Endodermal cell (in vitro differentiated cells): ENCODE results near the gene ZNF407. TPM values are rescaled to one million over a fixed set of nuclear protein-coding genes. Genes with fewer than 3 reads are reported as not detected.
A peak's percentile ranks its signal among the peaks of the same experiment; 100 is the strongest.

Experiments
- DNase-seq: peaks from one replicate; pipeline ENCODE4 v3.0.0-alpha.2; 2017
- H3K27ac ChIP-seq: 2 replicates; pipeline ENCODE4 v1.5.1; 2013; ENCODE audit warnings: mild to moderate bottlenecking, low read depth, low read length, moderate library complexity
- H3K27me3 ChIP-seq: 2 replicates; pipeline ENCODE4 v1.6.1; 2013; ENCODE audit warnings: mild to moderate bottlenecking, low read length, moderate library complexity; ENCODE audit not compliant: insufficient read depth, control insufficient read depth, poor library complexity, severe bottlenecking
- H3K36me3 ChIP-seq: 2 replicates; pipeline ENCODE4 v1.7.0; 2013; ENCODE audit warnings: mild to moderate bottlenecking, low read length, moderate library complexity; ENCODE audit not compliant: control insufficient read depth, insufficient read depth
- H3K4me1 ChIP-seq: one replicate; pipeline ENCODE4 v1.7.0; 2013; ENCODE audit warnings: low read length; ENCODE audit not compliant: control insufficient read depth, insufficient read depth
- H3K4me3 ChIP-seq: 2 replicates; pipeline ENCODE4 v1.5.1; 2013; ENCODE audit warnings: mild to moderate bottlenecking, low read length, moderate library complexity
- H3K9ac ChIP-seq: 2 replicates; pipeline ENCODE4 v1.6.1; 2013; ENCODE audit warnings: mild to moderate bottlenecking, low read length, moderate library complexity; ENCODE audit not compliant: poor library complexity, severe bottlenecking; ENCODE audit errors: extremely low read depth
- H3K9me3 ChIP-seq: 2 replicates; pipeline ENCODE4 v1.6.1; 2013; ENCODE audit warnings: mild to moderate bottlenecking, low read length, moderate library complexity; ENCODE audit not compliant: control insufficient read depth
- H3K27ac Mint-ChIP-seq: 2 replicates; pipeline ENCODE4 v1.8.0; 2020; ENCODE audit warnings: mixed read lengths
- H3K27me3 Mint-ChIP-seq: 2 replicates; pipeline ENCODE4 v1.8.0; 2021; ENCODE audit warnings: mild to moderate bottlenecking, mixed read lengths; ENCODE audit not compliant: insufficient read depth
- H3K36me3 Mint-ChIP-seq: 2 replicates; pipeline ENCODE4 v1.8.0; 2020; ENCODE audit warnings: low read depth, mixed read lengths
- H3K4me1 Mint-ChIP-seq: 2 replicates; pipeline ENCODE4 v1.8.0; 2020; ENCODE audit warnings: mixed read lengths
- H3K4me3 Mint-ChIP-seq: 2 replicates; pipeline ENCODE4 v1.8.0; 2020; ENCODE audit warnings: mild to moderate bottlenecking, moderate library complexity, mixed read lengths
- H3K9me3 Mint-ChIP-seq: 2 replicates; pipeline ENCODE4 v1.8.0; 2020; ENCODE audit warnings: mild to moderate bottlenecking, mixed read lengths
- CTCF ChIP-seq: fragments of 200-600 bp; sonication (generic); conservative IDR thresholded peaks from 2 replicates; pipeline ENCODE4 v1.5.0; 2021; ENCODE audit warnings: antibody characterized with exemption, mild to moderate bottlenecking
- WGBS, 2 experiments: methylation state at CpG; one replicate each; pipeline versions ENCODE4 v1.1.5 to v1.1.7; 2013; ENCODE audit warnings: missing lambda C conversion rate in 2 of 2, mixed read lengths in 1 of 2; ENCODE audit not compliant: insufficient coverage in 1 of 2, insufficient read length in 1 of 2; 5-methylcytosine and 5-hydroxymethylcytosine counted together
- total RNA-seq, 2 donors: library from RNA; stranded (reverse); fragmentation: NEBNext Ultra II Directional in 1 of 2; extraction: Animal tissue kit (Norgen Biotek cat#: 25700) in 1 of 2; gene quantifications; 2 replicates in 1 of 2; 3 replicates in 1 of 2; pipeline ENCODE4 v1.2.1, GENCODE V29; 2021

The ZNF407 gene
- total RNA-seq, 2 donors from 2014 or later: 7.6 to 13.1 TPM

DNA sequence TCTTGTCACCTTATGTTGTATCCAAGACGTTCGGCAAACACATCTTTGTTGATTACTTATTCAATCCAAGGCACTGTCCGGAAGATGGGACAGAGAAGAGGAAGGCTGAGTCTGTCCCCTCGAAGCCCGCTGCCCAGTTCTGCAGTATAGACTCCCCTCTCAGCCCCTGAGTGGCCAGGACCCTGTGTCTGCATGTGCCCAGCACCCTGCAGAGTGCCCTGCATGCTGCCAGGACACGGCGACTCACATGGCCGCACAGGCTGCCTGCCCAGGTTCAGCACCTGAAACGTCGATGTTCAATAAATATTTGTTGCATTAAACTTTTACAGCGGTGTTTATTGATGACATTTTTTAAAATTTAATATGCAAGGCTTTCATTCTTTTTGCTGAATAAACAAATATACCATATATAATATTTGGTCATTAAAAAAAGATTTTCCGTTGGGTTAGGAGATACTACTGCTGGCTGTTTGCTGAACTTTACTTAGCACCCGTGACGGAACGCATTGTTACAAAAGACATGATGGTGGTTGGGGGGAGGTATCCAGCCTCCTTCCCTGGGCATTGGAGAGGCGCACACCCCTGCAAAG, 464.7 kb downstream of the ZNF407 start:
- Mint-ChIP-seq H3K4me3 (no peak overlapping the region), H3K9me3 (no peaks in the 10 kb centered on the region), H3K27me3 (no peaks in the 10 kb centered on the region), H3K4me1 (no peaks in the 10 kb centered on the region), H3K27ac (no peak overlapping the region), H3K36me3 (peaks cover 2% of the 10 kb centered on the region)
- H3K9me3 ChIP-seq: no peaks in the 10 kb centered on the region
- H3K4me1 ChIP-seq: no peaks in the 10 kb centered on the region
- TF ChIP-seq CTCF: no peak
- WGBS, 2 experiments: 89 to 96% methylated on average over 8 to 16 of the region's 16 CpGs
- H3K9ac ChIP-seq: no peak overlapping the region
- no peak overlapping the region for H3K4me3 ChIP-seq
- no peak overlapping the region for H3K27ac ChIP-seq
- H3K36me3 ChIP-seq: no peaks in the 10 kb centered on the region
- H3K27me3 ChIP-seq: no peaks in the 10 kb centered on the region
- DNase-seq: peak; percentile 24

GRCh38 chr18:75063196-75063595, 465.5 kb downstream of the ZNF407 start:
- H3K27me3 ChIP-seq: no peaks in the 10 kb centered on the region
- H3K4me3 ChIP-seq: no peak overlapping the region
- DNase-seq: peak; percentile 23
- Mint-ChIP-seq H3K27ac (no peak overlapping the region), H3K4me1 (no peaks in the 10 kb centered on the region), H3K4me3 (no peak overlapping the region), H3K9me3 (no peaks in the 10 kb centered on the region), H3K36me3 (peaks cover 2% of the 10 kb centered on the region), H3K27me3 (no peaks in the 10 kb centered on the region)
- H3K36me3 ChIP-seq: no peaks in the 10 kb centered on the region
- H3K27ac ChIP-seq: no peak overlapping the region
- no peak for TF ChIP-seq CTCF
- no peaks in the 10 kb centered on the region for H3K4me1 ChIP-seq
- 94 to 96% methylated on average over 8 to 27 of the region's 27 CpGs for WGBS, 2 experiments
- no peak overlapping the region for H3K9ac ChIP-seq
- H3K9me3 ChIP-seq: no peaks in the 10 kb centered on the region

GRCh38 chr18:75063615-75064512, 466.2 kb downstream of the ZNF407 start:
- H3K36me3 Mint-ChIP-seq: peaks cover 2% of the 10 kb centered on the region
- no peak overlapping the region for H3K4me3 Mint-ChIP-seq
- 93 to 94% methylated on average over 40 to 53 of the region's 53 CpGs for WGBS, 2 experiments
- no peak overlapping the region for H3K4me3 ChIP-seq
- H3K9ac ChIP-seq: no peak overlapping the region
- H3K27ac ChIP-seq: no peak overlapping the region
- no peaks in the 10 kb centered on the region for H3K9me3 ChIP-seq
- no peak for DNase-seq
- H3K9me3 Mint-ChIP-seq: no peaks in the 10 kb centered on the region
- H3K27me3 ChIP-seq: no peaks in the 10 kb centered on the region
- H3K4me1 Mint-ChIP-seq: no peaks in the 10 kb centered on the region
- no peaks in the 10 kb centered on the region for H3K36me3 ChIP-seq
- no peaks in the 10 kb centered on the region for H3K27me3 Mint-ChIP-seq
- TF ChIP-seq CTCF: no peak
- H3K4me1 ChIP-seq: no peaks in the 10 kb centered on the region
- H3K27ac Mint-ChIP-seq: no peak overlapping the region
